NCI-H1694 (cell line): ENCODE measurements around the gene RSAD2.
A peak's percentile ranks its signal among the peaks of the same experiment; 100 is the strongest.

ENCODE experiments used
- DNase-seq: peaks from one replicate; lab custom pipeline; 2025; lab: John Stamatoyannopoulos, UW

RSAD2 gene

GRCh38 chr2:6906165-6906741 lies 28.7 kb downstream of the RSAD2 start:
- DNase-seq = no peak

GRCh38 chr2:6908291-6908690 lies 30.7 kb downstream of the RSAD2 start:
- no peak for DNase-seq

- DNase-seq = no peak
These were observed 32.1 kb downstream of the RSAD2 start for GRCh38 chr2:6909431-6910385.

GRCh38 chr2:6911721-6912120 lies 34.1 kb downstream of the RSAD2 start:
- no peak for DNase-seq

GRCh38 chr2:6913415-6914157 lies 36.0 kb downstream of the RSAD2 start:
- DNase-seq = no peak

- no peak for DNase-seq
These were observed 37.3 kb downstream of the RSAD2 start for GRCh38 chr2:6914828-6915227.

GRCh38 chr2:6915399-6915798 lies 37.8 kb downstream of the RSAD2 start:
- DNase-seq = no peak

GRCh38 chr2:6916224-6916623 lies 38.6 kb downstream of the RSAD2 start:
- no peak for DNase-seq

- no peak for DNase-seq
These were observed 39.1 kb downstream of the RSAD2 start for GRCh38 chr2:6916736-6917070.

GRCh38 chr2:6917071-6917760 lies 39.6 kb downstream of the RSAD2 start, which contains the start of gene RNF144A:
Gene RNF144A, plus strand, starts transcription at chr2:6917412. Its CDS starts 79,515 bp downstream, at chr2:6996927.
- DNase-seq = peak; percentile 45

- DNase-seq = no peak
These were observed 40.3 kb downstream of the RSAD2 start for GRCh38 chr2:6917761-6918421.

GRCh38 chr2:6919901-6920742 lies 42.5 kb downstream of the RSAD2 start:
- no peak for DNase-seq

- no peak for DNase-seq
These were observed 43.1 kb downstream of the RSAD2 start for GRCh38 chr2:6920743-6921064.

GRCh38 chr2:6921321-6921922 lies 43.8 kb downstream of the RSAD2 start:
- DNase-seq = no peak

GRCh38 chr2:6922201-6922656 lies 44.7 kb downstream of the RSAD2 start:
- DNase-seq = peak; percentile 74

GRCh38 chr2:6923319-6923718 lies 45.7 kb downstream of the RSAD2 start:
- peak; percentile 49 for DNase-seq

GRCh38 chr2:6924101-6924923 lies 46.7 kb downstream of the RSAD2 start:
- DNase-seq = no peak

GRCh38 chr2:6924924-6925409 lies 47.4 kb downstream of the RSAD2 start:
- DNase-seq = no peak

- no peak for DNase-seq
These were observed 48.6 kb downstream of the RSAD2 start for GRCh38 chr2:6926071-6926732.
